CD4-positive, CD25-positive, alpha-beta regulatory T cell (primary cell): ENCODE measurements around the gene SLC35D2. TPM values are rescaled to one million over a fixed set of nuclear protein-coding genes. Genes with fewer than 3 reads are reported as not detected.
"Not testable (repeated sequence)": the region's sequence is repeated elsewhere in the genome, so short reads cannot be mapped to it uniquely, and the experiment has no call there.

Source experiments
- ATAC-seq, 2 donors: fragments of 150-1000 bp; cut with Tn5 transposase; one replicate each; pipeline ENCODE4 v1.10.0; 2021; ENCODE audit warnings: low read depth in 2 of 2, moderate number of reproducible peaks in 2 of 2, moderate library complexity in 1 of 2
- DNase-seq, 3 donors: peaks; one replicate each; pipeline versions ENCODE4 v3.0.0 to v3.0.0-alpha.2; 2012 to 2022; ENCODE audit warnings: mixed read lengths in 1 of 3
- H3K27ac ChIP-seq: one replicate; pipeline ENCODE4 v1.7.0; 2013; ENCODE audit warnings: mild to moderate bottlenecking, low read length; ENCODE audit not compliant: insufficient read depth, poor library complexity, severe bottlenecking
- H3K27me3 ChIP-seq: one replicate; pipeline ENCODE4 v1.7.0; 2013; ENCODE audit warnings: low read length; ENCODE audit not compliant: control insufficient read depth, insufficient read depth
- H3K36me3 ChIP-seq: one replicate; pipeline ENCODE4 v1.7.0; 2013; ENCODE audit warnings: mild to moderate bottlenecking, low read length, moderate library complexity; ENCODE audit not compliant: control insufficient read depth, insufficient read depth
- H3K4me1 ChIP-seq: 2 replicates; pipeline ENCODE4 v1.7.0; 2013; ENCODE audit warnings: mild to moderate bottlenecking, low read length; ENCODE audit not compliant: insufficient read depth, control insufficient read depth, poor library complexity, severe bottlenecking
- H3K4me3 ChIP-seq: one replicate; pipeline ENCODE4 v1.7.0; 2013; ENCODE audit warnings: low read depth, mild to moderate bottlenecking, low read length, moderate library complexity
- H3K9me3 ChIP-seq, 2 experiments: 1 replicate in 1 of 2; 2 replicates in 1 of 2; pipeline ENCODE4 v1.7.0; 2013; ENCODE audit warnings: low read length in 2 of 2, mild to moderate bottlenecking in 1 of 2, moderate library complexity in 1 of 2; ENCODE audit not compliant: control insufficient read depth in 2 of 2
- H3K27ac Mint-ChIP-seq, 3 donors: one replicate each; pipeline ENCODE4 v1.8.0; 2020 to 2022; ENCODE audit warnings: mild to moderate bottlenecking in 3 of 3, mixed read lengths in 3 of 3, moderate library complexity in 2 of 3
- H3K27me3 Mint-ChIP-seq: one replicate; pipeline ENCODE4 v1.8.0; 2022; ENCODE audit warnings: mild to moderate bottlenecking, mixed read lengths
- H3K36me3 Mint-ChIP-seq: one replicate; pipeline ENCODE4 v1.8.0; 2020; ENCODE audit warnings: mixed read lengths
- H3K4me1 Mint-ChIP-seq, 4 donors: one replicate each; pipeline ENCODE4 v1.8.0; 2020 to 2022; ENCODE audit warnings: mixed read lengths in 4 of 4, mild to moderate bottlenecking in 1 of 4
- H3K4me3 Mint-ChIP-seq, 4 donors: one replicate each; pipeline ENCODE4 v1.8.0; 2020 to 2022; ENCODE audit warnings: mild to moderate bottlenecking in 4 of 4, mixed read lengths in 4 of 4, moderate library complexity in 3 of 4
- H3K9me3 Mint-ChIP-seq, 7 donors: one replicate each; pipeline ENCODE4 v1.8.0; 2020 to 2022; ENCODE audit warnings: mixed read lengths in 7 of 7, mild to moderate bottlenecking in 3 of 7, moderate library complexity in 2 of 7
- polyA plus RNA-seq, 4 donors: library from polyadenylated mRNA; unstranded; fragments of 300-500 nt; fragmentation: Illumina TruSeq; gene quantifications; one replicate each; pipeline ENCODE4 v1.2.3, GENCODE V29; 2021
- total RNA-seq: library from RNA; stranded (reverse); gene quantifications from one replicate; pipeline ENCODE4 v1.2.3, GENCODE V29; 2022

SLC35D2 gene
- total and polyA plus RNA-seq, 5 donors from 2014 or later = 22.5 to 41.8 (median 36.0) TPM

DNA sequence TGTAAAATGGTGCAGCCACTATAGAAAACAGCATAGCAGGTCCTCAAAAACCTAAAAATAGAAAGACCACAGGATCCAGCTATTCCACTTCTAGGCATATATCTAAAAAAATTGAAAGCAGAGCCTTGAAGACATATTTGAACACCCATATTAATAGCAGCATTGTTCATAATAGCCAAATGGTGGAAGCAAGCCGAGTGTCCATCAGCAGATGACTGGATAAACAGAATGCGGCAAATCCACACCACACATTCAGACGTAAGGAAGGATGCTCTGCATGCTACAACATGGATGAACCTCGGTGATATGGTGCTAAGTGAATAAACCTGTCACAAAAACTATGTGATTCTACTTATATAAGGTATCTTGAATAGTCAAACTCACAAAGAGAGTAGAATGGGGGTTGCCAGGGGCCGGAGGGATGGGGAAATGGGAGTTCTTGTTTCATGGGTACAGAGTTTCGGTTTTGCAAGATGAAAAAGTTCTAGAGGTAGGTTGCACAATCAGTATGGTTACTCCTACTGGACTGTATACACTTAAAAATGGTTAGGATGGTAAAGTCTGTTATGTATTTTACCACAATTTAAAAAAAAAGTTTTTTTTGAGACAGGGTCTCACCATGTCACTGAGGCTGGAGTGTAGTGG, 64.5 kb downstream of the SLC35D2 start:
- ATAC-seq = no peak
- no peak overlapping the region for H3K27ac Mint-ChIP-seq

DNA sequence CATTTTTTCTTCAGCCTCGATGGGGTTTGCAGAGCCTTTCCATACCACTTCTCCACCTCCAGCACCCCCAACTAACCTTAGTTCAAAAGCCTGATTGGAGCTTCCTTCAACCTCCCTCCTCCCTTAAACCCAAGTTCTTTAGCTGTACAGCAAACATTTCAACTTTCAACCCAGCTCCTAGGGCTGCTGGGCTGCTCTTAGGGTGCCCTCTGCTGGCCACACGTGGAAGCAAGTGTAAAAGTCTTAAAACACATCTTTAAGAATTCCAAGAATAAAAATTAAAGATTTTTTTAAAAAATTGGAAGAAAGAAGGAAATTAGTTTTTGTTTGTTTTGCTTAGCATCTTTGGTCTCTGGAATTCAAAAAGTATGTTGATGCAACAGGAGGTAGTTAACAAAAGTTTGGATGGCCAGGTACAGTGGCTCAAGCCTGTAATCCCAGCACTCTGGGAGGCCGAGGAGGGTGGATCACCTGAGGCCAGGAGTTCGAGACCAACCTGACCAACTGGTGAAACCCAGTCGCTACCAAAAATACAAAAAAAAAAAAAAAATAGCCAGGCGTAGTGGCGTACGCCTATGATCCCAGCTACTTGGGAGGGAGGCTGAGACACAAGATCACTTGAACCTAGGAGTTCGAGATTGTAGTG, 66.1 kb downstream of the SLC35D2 start:
- peaks cover 14% of the 10 kb centered on the region for H3K36me3 Mint-ChIP-seq
- no peaks in the 10 kb centered on the region for H3K4me1 ChIP-seq
- no peak overlapping the region for H3K4me3 Mint-ChIP-seq
- ATAC-seq = no peak
- H3K27ac Mint-ChIP-seq = no peak overlapping the region
- H3K36me3 ChIP-seq = peaks cover 4% of the 10 kb centered on the region
- H3K4me1 Mint-ChIP-seq = peaks cover 0 to 2% (median 0%) of the 10 kb centered on the region in 4 donors
- peaks cover 11 to 14% of the 10 kb centered on the region in 2 experiments for H3K9me3 ChIP-seq
- H3K27me3 ChIP-seq = no peaks in the 10 kb centered on the region
- H3K27ac ChIP-seq = no peak overlapping the region
- H3K9me3 Mint-ChIP-seq = peaks cover 0 to 8% (median 0%) of the 10 kb centered on the region in 7 donors
- H3K27me3 Mint-ChIP-seq = peaks cover 5% of the 10 kb centered on the region
- DNase-seq = peak; percentile 7 to 58 (median 34)
- H3K4me3 ChIP-seq = no peak overlapping the region

More for the DNA sequence above, 64.5 kb downstream of the SLC35D2 start:
- Mint-ChIP-seq H3K36me3 (peaks cover 14% of the 10 kb centered on the region), H3K4me3 (no peak overlapping the region), H3K9me3 (peaks cover 0 to 2% (median 0%) of the 10 kb centered on the region in 7 donors), H3K4me1 (peaks cover 0 to 2% (median 0%) of the 10 kb centered on the region in 4 donors), H3K27me3 (peaks cover 4% of the 10 kb centered on the region)
- Histone ChIP-seq H3K4me3 (no peak overlapping the region), H3K27ac (no peak overlapping the region), H3K9me3 (no peaks in the 10 kb centered on the region), H3K4me1 (no peaks in the 10 kb centered on the region), H3K27me3 (no peaks in the 10 kb centered on the region), H3K36me3 (peaks cover 4% of the 10 kb centered on the region)
- no peak for DNase-seq

DNA sequence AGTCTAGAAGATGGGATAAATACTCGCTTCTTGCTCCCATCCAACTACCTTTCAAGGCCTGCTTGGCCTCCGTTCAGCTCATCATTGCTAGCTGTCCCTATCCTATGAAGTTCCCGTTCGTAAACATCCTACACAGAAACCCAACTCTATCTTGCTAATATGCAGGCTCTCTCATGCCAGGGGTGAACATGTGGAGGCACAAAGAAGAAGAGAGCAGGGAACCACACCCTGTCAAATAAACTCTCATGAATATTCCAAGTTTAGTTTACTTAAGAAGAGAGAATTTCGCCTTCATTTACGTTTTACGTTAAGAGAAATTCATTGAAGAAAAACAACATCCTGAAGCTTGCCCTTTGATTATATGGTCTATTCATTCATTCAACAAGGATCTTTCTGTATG, 73.7 kb downstream of the SLC35D2 start:
- H3K9me3 ChIP-seq = peaks cover 12 to 15% of the 10 kb centered on the region in 2 experiments
- H3K27ac ChIP-seq = no peak overlapping the region
- no peak overlapping the region for H3K4me3 Mint-ChIP-seq
- H3K4me1 ChIP-seq = no peaks in the 10 kb centered on the region
- no peaks in the 10 kb centered on the region for H3K4me1 Mint-ChIP-seq
- peaks cover 6% of the 10 kb centered on the region for H3K27me3 Mint-ChIP-seq
- H3K27ac Mint-ChIP-seq = no peak overlapping the region
- DNase-seq (no peak), ATAC-seq (no peak)
- H3K9me3 Mint-ChIP-seq = peaks cover 0 to 15% (median 2%) of the 10 kb centered on the region in 7 donors
- peaks cover 3% of the 10 kb centered on the region for H3K36me3 Mint-ChIP-seq
- H3K4me3 ChIP-seq = no peak overlapping the region
- H3K36me3 ChIP-seq = no peaks in the 10 kb centered on the region
- peaks cover 2% of the 10 kb centered on the region for H3K27me3 ChIP-seq

DNA sequence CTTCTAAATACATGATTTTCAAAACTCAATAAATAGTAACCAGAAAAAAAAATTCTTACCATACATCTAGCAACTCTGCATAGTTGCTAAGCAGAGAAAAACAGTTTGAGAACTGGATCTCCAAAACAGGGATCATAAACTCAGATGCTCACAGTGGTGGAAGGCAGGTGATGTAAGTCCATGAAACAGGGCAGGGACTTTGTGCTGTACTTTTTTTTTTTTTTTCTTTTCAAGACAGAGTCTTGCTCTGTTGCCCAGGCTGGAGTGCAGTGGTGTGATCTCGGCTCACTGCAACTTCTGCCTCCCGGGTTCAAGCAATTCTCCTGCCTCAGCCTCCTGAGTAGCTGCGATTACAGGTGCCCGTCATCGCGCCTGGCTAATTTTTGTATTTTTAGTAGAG, 76.6 kb downstream of the SLC35D2 start:
- H3K4me1 ChIP-seq, H3K27me3 ChIP-seq, H3K36me3 Mint-ChIP-seq, H3K9me3 Mint-ChIP-seq, H3K4me1 Mint-ChIP-seq, H3K4me3 Mint-ChIP-seq, H3K4me3 ChIP-seq, ATAC-seq, H3K36me3 ChIP-seq, H3K9me3 ChIP-seq, DNase-seq, H3K27ac Mint-ChIP-seq, H3K27ac ChIP-seq: not testable (repeated sequence)
- peaks cover 10% of the 10 kb centered on the region for H3K27me3 Mint-ChIP-seq

DNA sequence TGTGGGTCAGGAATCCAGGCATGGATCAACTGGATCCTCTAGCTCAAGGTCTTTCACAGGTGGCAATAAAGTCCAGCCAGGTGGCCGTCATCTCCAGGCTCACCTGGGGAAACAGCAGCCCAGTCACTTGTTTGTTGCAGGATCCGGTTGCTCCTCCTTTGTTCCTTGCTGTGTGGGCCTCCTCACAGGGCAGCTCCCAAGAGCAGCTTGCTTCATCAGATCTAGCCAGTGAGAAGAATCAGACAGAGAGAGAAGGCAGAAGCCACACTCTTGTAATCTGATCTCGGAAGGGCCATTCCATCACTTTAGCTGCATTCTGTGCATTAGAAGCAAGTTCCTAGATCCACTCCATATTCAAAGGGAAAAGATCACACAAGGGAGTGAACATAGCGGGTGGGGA, 78.3 kb downstream of the SLC35D2 start:
- peaks cover 10% of the 10 kb centered on the region for H3K27me3 Mint-ChIP-seq
- ATAC-seq = no peak
- H3K36me3 Mint-ChIP-seq = no peaks in the 10 kb centered on the region
- Histone ChIP-seq H3K36me3 (no peaks in the 10 kb centered on the region), H3K27me3 (peaks cover 4% of the 10 kb centered on the region), H3K4me1 (no peaks in the 10 kb centered on the region), H3K9me3 (no peaks in the 10 kb centered on the region), H3K4me3 (no peak overlapping the region), H3K27ac (no peak overlapping the region)
- H3K27ac Mint-ChIP-seq = no peak overlapping the region
- no peak overlapping the region for H3K4me3 Mint-ChIP-seq
- no peak for DNase-seq
- H3K4me1 Mint-ChIP-seq = no peaks in the 10 kb centered on the region
- H3K9me3 Mint-ChIP-seq = peaks cover 0 to 4% (median 0%) of the 10 kb centered on the region in 7 donors

DNA sequence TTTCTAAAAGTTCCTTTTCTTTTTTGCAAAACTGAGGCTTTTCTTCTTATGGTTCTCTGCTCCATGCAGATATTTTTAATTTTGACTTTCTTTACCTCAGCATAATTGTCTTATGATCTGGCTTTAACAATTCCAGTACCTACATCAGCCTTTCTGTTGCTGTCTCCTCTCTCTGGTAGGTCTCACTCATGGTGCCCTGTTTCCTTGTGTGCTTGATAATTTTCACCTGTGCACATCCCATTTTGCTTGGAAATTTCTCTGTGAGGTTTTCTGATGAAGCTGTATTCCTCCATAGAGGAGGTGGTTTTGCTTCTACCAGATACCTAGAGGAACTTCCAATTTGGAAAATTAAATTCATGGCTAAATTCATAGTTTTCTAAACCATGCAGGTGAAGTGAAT, 79.3 kb downstream of the SLC35D2 start:
- Histone ChIP-seq H3K27ac (no peak overlapping the region), H3K36me3 (no peaks in the 10 kb centered on the region), H3K4me1 (no peaks in the 10 kb centered on the region), H3K27me3 (peaks cover 4% of the 10 kb centered on the region), H3K9me3 (no peaks in the 10 kb centered on the region), H3K4me3 (no peak overlapping the region)
- ATAC-seq (no peak), DNase-seq (no peak)
- Mint-ChIP-seq H3K27ac (no peak overlapping the region), H3K9me3 (peaks cover 0 to 4% (median 0%) of the 10 kb centered on the region in 7 donors), H3K4me3 (no peak overlapping the region), H3K4me1 (no peaks in the 10 kb centered on the region), H3K27me3 (peaks cover 10% of the 10 kb centered on the region), H3K36me3 (no peaks in the 10 kb centered on the region)

DNA sequence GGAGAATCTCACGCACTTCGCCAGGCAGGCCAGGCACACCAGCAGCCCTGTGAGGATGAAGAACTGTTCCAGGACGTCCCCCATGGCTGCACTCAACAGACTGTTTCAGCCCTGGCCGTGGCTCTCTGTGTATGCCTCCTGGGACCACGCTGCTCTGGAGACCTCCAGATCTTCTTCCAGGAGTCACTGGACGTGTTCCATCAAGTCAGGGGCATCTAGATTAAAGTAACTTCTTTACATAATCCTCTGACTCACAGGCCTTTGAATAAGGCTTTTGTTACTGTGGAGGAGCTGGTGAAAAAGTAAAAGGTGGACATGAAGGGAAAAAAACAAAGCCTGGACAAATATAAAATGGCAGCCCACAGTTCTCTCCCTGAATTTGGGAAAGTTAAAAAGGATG, 81.5 kb downstream of the SLC35D2 start, which contains the start of gene HSD17B3:
HSD17B3 (minus strand) TSS at position 156 of the 400 bp plus-strand sequence; CDS start at position 84, 72 bp downstream.
- Mint-ChIP-seq H3K27me3 (peaks cover 10% of the 10 kb centered on the region), H3K4me3 (no peak within 1 kb of the TSS), H3K36me3 (no peaks in the 10 kb centered on the region), H3K27ac (no peak within 1 kb of the TSS), H3K4me1 (no peaks in the 10 kb centered on the region), H3K9me3 (peaks cover 0 to 4% (median 0%) of the 10 kb centered on the region in 7 donors)
- ATAC-seq = no peak
- H3K4me1 ChIP-seq = no peaks in the 10 kb centered on the region
- no peak within 1 kb of the TSS for H3K27ac ChIP-seq
- no peak for DNase-seq
- peaks cover 1% of the 10 kb centered on the region for H3K27me3 ChIP-seq
- no peaks in the 10 kb centered on the region for H3K36me3 ChIP-seq
- H3K9me3 ChIP-seq = no peaks in the 10 kb centered on the region
- H3K4me3 ChIP-seq = no peak within 1 kb of the TSS
